Measurements from ENCODE around the gene SLC8A3.

SLC8A3 gene, protein sequence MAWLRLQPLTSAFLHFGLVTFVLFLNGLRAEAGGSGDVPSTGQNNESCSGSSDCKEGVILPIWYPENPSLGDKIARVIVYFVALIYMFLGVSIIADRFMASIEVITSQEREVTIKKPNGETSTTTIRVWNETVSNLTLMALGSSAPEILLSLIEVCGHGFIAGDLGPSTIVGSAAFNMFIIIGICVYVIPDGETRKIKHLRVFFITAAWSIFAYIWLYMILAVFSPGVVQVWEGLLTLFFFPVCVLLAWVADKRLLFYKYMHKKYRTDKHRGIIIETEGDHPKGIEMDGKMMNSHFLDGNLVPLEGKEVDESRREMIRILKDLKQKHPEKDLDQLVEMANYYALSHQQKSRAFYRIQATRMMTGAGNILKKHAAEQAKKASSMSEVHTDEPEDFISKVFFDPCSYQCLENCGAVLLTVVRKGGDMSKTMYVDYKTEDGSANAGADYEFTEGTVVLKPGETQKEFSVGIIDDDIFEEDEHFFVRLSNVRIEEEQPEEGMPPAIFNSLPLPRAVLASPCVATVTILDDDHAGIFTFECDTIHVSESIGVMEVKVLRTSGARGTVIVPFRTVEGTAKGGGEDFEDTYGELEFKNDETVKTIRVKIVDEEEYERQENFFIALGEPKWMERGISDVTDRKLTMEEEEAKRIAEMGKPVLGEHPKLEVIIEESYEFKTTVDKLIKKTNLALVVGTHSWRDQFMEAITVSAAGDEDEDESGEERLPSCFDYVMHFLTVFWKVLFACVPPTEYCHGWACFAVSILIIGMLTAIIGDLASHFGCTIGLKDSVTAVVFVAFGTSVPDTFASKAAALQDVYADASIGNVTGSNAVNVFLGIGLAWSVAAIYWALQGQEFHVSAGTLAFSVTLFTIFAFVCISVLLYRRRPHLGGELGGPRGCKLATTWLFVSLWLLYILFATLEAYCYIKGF

DNA sequence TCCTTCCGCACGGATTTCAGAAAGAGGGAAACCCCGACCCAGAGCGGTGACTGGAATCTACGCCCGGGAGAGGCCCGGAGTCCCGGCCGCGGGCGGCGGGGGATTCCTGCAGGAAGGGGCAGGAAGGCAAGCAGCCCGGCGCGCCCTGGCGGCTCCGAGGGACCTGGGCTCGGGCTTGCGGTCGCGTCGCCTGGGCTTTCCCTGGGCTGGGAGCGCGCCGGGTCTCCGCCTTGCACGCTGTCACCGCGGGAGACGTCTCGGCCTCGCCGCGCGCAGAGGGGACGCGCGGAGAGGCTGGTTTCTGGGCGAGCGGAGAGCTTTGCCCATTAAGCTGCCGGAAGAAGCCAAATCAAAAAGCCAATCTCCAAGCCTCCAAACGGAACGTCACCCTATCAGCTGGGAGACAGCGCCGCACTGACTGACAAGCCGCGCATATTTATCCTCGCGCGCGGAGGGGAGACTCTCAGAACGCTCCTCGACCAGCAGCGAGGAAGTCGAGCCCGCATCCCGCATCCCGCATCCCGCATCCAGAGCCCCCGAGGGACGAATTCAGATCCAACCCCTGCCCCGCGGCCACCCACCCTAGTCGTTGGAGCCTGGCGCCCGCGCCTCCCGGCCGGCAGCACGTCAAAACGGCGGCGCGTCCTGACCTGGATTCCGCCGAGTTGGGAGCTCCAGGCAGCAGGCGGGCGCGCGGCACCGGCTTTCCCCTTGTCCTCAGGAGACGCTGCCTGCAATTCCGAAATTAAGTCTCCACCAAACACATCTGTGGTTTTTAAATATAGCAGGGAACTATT, at the start of gene SLC8A3:
Gene SLC8A3, minus strand, starts transcription at position 293 of the 797 bp plus-strand sequence. CDS start 20,529 bp downstream, outside the sequence.
- Histone ChIP-seq H3K4me3 (ENCODE audit: low read length, poor library complexity, severe bottlenecking) (peak within 1 kb of the TSS; percentile 87), H3F3A (ENCODE audit: low read depth) (no peaks in the 10 kb centered on the region; the same call in 1 of the 2 replicates), H3K9ac (ENCODE audit: low read depth, low read length, poor library complexity, severe bottlenecking) (peak within 1 kb of the TSS; percentile 95), H3K4me2 (ENCODE audit: low read depth, low read length, poor library complexity, severe bottlenecking) (peak within 1 kb of the TSS; percentile 82), H3K36me3 (ENCODE audit: insufficient read depth, low read length) (no peaks in the 10 kb centered on the region), H2AFZ (ENCODE audit: low read length) (peak within 1 kb of the TSS; percentile 78), H3K27me3 (ENCODE audit: insufficient read depth, low read length, poor library complexity, severe bottlenecking) (no peaks in the 10 kb centered on the region), H3K4me1 (ENCODE audit: insufficient read depth, low read length, poor library complexity, severe bottlenecking) (peaks cover 54% of the 10 kb centered on the region), H3K9me3 (ENCODE audit: insufficient read depth, low read depth, low read length) (no peaks in the 10 kb centered on the region), H4K20me1 (ENCODE audit: insufficient read depth, low read length, poor library complexity, severe bottlenecking) (no peaks in the 10 kb centered on the region), H3K79me2 (ENCODE audit: insufficient read depth, low read length) (peaks cover 34% of the 10 kb centered on the region), H3K9me2 (replicated peaks; ENCODE audit: low read depth, low read length) (no peaks in the 10 kb centered on the region)
- TF ChIP-seq, protein P1, sequence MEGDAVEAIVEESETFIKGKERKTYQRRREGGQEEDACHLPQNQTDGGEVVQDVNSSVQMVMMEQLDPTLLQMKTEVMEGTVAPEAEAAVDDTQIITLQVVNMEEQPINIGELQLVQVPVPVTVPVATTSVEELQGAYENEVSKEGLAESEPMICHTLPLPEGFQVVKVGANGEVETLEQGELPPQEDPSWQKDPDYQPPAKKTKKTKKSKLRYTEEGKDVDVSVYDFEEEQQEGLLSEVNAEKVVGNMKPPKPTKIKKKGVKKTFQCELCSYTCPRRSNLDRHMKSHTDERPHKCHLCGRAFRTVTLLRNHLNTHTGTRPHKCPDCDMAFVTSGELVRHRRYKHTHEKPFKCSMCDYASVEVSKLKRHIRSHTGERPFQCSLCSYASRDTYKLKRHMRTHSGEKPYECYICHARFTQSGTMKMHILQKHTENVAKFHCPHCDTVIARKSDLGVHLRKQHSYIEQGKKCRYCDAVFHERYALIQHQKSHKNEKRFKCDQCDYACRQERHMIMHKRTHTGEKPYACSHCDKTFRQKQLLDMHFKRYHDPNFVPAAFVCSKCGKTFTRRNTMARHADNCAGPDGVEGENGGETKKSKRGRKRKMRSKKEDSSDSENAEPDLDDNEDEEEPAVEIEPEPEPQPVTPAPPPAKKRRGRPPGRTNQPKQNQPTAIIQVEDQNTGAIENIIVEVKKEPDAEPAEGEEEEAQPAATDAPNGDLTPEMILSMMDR (conservative IDR thresholded peaks at IDR 0.05; ENCODE audit: low read length) = no peak
- TF ChIP-seq EZH2phosphoT487 (IDR thresholded peaks at IDR 0.05; ENCODE audit: borderline replicate concordance) = no peak

DNA sequence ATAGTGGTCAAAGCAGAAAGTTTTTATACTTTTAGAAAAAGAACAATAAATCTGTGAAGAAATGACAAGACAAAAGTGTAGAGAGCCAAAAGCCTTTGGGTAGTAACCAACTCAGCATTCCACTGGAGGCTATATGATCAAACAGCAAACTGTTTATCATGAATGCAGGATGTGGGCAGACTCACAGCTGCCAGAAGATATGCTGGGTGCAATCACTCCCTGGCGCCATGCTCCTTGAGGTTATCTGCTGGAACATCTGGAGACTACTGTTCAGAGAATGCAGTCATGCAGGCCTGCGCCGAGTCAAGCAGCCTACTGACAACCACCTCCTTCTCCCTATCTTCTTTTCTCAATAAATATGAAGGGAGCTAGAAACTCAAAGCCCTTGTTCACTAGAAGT, 49.0 kb upstream of the SLC8A3 start:
- Histone ChIP-seq H3K9me3 (ENCODE audit: insufficient read depth, low read depth, low read length) (no peaks in the 10 kb centered on the region), H2AFZ (ENCODE audit: low read length) (no peak overlapping the region), H3K4me2 (ENCODE audit: low read depth, low read length, poor library complexity, severe bottlenecking) (peak overlapping the region; percentile 15), H3F3A (ENCODE audit: low read depth) (no peaks in the 10 kb centered on the region), H3K27me3 (ENCODE audit: insufficient read depth, low read length, poor library complexity, severe bottlenecking) (no peaks in the 10 kb centered on the region), H3K9me2 (replicated peaks; ENCODE audit: low read depth, low read length) (no peaks in the 10 kb centered on the region), H4K20me1 (ENCODE audit: insufficient read depth, low read length, poor library complexity, severe bottlenecking) (no peaks in the 10 kb centered on the region), H3K79me2 (ENCODE audit: insufficient read depth, low read length) (no peaks in the 10 kb centered on the region), H3K36me3 (ENCODE audit: insufficient read depth, low read length) (no peaks in the 10 kb centered on the region), H3K4me1 (ENCODE audit: insufficient read depth, low read length, poor library complexity, severe bottlenecking) (peaks cover 22% of the 10 kb centered on the region), H3K4me3 (ENCODE audit: low read length, poor library complexity, severe bottlenecking) (no peak overlapping the region), H3K9ac (ENCODE audit: low read depth, low read length, poor library complexity, severe bottlenecking) (no peak overlapping the region)
- TF ChIP-seq, protein P1 (conservative IDR thresholded peaks at IDR 0.05; ENCODE audit: low read length) = no peak
- no peak for TF ChIP-seq EZH2phosphoT487 (IDR thresholded peaks at IDR 0.05; ENCODE audit: borderline replicate concordance)

Data from Loucy (cell line).